Suprapubic skin (tissue), 3 donors: ENCODE results near the gene PPEF1.

ENCODE experiments used
- POLR2AphosphoS5 ChIP-seq, 3 donors: sonication (generic); formaldehyde crosslinking; IDR thresholded peaks; one replicate each; pipeline ENCODE4 v1.6.1; 2017; ENCODE audit warnings: antibody characterized with exemption in 3 of 3
- TF ChIP-seq, protein P1 (sequence below), 2 donors: fragments of 200-600 bp in 1 of 2; fragments of 450-650 bp in 1 of 2; sonication (generic) in 1 of 2; IDR thresholded peaks; one replicate each; pipeline ENCODE4 v1.5.1; 2016 to 2019; ENCODE audit warnings: antibody characterized with exemption in 2 of 2, mild to moderate bottlenecking in 1 of 2, moderate library complexity in 1 of 2

DNA sequence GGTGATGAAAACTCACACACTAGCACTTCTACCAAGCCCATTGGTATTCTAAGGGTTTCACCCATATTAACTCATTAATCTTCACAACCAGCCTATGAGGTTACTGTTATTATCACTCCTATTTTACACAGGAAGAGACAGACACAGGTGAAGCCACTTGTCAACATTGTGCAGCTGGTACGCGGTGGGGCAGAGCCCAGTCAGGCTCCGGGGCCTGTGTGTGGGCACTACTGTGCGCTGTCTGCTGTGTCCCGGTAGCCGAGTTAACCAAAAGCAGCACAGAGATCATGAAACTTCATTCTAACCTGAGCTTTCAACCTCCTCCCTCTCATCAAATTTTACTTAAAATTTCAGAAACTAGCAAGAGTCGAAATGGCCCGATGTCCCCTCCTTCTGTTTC, 165.2 kb downstream of the PPEF1 start:
- TF ChIP-seq, protein P1, sequence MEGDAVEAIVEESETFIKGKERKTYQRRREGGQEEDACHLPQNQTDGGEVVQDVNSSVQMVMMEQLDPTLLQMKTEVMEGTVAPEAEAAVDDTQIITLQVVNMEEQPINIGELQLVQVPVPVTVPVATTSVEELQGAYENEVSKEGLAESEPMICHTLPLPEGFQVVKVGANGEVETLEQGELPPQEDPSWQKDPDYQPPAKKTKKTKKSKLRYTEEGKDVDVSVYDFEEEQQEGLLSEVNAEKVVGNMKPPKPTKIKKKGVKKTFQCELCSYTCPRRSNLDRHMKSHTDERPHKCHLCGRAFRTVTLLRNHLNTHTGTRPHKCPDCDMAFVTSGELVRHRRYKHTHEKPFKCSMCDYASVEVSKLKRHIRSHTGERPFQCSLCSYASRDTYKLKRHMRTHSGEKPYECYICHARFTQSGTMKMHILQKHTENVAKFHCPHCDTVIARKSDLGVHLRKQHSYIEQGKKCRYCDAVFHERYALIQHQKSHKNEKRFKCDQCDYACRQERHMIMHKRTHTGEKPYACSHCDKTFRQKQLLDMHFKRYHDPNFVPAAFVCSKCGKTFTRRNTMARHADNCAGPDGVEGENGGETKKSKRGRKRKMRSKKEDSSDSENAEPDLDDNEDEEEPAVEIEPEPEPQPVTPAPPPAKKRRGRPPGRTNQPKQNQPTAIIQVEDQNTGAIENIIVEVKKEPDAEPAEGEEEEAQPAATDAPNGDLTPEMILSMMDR (IDR thresholded peaks at IDR 0.05): no peak
- TF ChIP-seq POLR2AphosphoS5 (IDR thresholded peaks at IDR 0.05): no peak
